Colon (tissue), 2 donors: ENCODE measurements around the gene RLN3.
A peak's percentile ranks its signal among the peaks of the same experiment; 100 is the strongest.
"Not testable (repeated sequence)": the region's sequence is repeated elsewhere in the genome, so short reads cannot be mapped to it uniquely, and the experiment has no call there.

ENCODE experiments used
- FAIRE-seq: peaks from 2 replicates; lab custom pipeline; 2012; peaks lifted over from hg19 to GRCh38; lab: Jason Lieb, UNC
- donor health status: control.
- donor health status: control.

The RLN3 gene

GRCh38 chr19:13995017-13995728 is 32.8 kb upstream of the RLN3 start:
- FAIRE-seq: no peak

- FAIRE-seq: no peak
Observed at GRCh38 chr19:13995878-13996765, 31.8 kb upstream of the RLN3 start.

DNA sequence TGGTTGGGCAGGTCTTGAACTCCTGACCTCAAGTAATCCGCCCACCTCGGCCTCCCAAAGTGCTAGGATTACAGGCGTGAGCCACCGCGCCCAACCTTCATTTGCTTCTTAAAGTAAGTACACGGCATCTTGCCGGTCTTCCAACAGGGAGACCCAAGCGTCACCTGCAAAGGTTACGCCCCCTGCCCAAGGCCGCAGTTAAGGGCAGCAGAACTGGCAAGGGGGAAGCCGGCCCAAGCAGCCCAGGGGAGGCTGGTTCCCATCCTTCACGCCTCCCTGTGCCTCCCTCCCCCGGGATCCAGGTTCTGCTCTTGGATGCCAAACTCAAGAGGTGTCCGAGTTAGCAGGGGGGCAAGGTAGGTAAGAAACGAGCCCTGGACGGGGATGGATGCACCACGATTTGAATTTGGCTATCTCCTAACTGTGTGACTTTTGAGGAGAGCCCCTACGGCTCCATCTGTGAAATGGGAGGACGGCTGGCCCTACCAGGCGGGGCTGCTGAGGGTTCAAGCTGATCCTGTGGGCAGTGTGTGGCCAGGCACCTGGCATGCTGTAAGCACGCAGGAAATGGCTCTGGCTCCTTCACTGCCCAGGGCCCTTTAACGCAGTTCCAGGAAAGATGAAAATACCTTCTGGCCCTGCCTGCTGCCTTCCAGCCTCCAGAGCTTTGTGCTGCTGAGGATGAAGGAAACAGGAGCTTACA is 30.9 kb upstream of the RLN3 start:
- no peak for FAIRE-seq

DNA sequence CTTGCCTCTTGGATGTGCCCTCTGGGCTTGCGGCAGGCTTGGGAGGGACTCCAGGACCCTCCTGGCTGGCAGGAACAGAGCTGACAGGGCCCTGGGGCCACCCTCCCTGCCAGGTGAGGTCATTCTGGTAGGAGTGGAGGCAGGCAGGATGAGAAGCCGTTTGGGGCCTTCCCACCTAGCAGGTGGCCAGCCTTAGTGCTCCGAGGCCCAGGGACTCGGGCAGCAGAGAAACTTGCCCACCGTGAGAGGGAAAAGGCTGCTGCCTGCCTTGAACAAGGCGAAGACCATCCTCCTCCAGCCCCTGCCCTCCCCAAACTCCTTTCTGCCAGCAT is 30.4 kb upstream of the RLN3 start:
- no peak for FAIRE-seq

DNA sequence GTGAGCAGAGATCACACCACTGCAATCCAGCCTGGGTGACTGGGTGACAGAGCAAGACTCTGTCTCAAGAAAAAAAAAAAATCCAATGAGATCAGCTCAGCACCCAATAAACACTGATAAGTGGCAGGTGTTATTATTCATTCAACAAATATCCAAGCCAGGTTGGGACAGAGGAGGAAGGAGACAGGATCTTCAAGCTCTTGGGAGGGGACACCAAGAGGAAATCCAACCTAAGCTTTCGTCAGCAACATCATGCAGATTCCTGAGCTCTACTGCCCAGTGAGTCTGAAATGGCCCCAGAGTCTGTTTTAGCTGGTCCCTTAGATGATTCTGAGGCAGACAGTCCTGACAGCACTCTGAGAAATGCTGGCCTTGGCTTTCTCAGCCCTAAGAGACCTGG is 29.5 kb upstream of the RLN3 start:
- FAIRE-seq: no peak

DNA sequence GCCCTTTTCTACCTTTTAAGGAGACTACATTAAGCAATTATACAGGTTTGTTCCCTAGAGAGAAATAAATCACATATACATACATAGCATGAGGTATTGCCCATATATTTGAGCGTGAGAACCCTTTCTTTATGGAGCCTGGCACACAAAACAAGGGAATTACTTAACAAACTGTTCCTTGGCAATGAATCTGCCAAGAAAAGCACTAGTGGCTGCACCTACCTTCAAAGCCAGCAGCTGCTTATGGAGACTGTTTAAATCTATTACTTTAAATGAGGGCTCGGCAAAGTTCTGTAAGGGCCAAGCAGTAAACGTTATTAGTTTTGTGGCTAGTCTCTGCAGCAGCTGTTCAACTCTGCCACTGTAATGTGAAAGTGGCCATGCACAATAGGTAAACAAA is 28.9 kb upstream of the RLN3 start:
- FAIRE-seq: no peak

DNA sequence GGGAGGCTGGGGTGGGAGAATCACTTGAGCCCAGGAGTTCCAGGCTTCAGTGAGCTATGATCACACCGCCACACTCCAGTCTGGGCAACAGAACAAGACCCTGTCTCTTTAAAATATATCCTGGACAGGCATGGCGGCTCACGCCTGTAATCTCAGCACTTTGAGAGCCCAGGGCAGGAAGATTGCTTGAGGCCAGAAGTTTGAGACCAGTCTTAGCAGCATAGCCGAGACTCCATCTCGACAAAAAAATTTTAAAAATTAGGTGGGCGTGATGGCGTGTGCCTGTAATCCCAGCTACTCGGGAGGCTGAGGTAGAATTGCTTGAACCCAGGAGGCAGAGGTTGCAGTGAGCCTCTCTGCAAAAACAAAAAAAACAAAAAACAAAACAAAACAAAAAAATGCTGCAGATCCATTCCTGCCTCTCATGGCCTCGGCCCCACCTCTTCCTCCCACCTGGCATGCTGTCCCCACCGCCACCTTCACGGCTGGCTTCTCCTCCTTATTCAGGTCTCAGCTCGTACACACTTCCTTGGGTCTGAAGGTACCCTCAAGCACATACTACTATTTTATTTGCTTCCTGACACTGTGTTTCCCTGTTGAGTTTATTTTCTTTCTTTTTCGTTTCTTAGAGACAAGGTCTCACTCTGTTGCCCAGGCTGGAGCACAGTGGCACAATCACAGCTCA is 27.1 kb upstream of the RLN3 start:
- FAIRE-seq: no peak

- no peak for FAIRE-seq
Observed at GRCh38 chr19:14002571-14003250, 25.2 kb upstream of the RLN3 start.

- no peak for FAIRE-seq
Observed at GRCh38 chr19:14003251-14004055, 24.5 kb upstream of the RLN3 start.

DNA sequence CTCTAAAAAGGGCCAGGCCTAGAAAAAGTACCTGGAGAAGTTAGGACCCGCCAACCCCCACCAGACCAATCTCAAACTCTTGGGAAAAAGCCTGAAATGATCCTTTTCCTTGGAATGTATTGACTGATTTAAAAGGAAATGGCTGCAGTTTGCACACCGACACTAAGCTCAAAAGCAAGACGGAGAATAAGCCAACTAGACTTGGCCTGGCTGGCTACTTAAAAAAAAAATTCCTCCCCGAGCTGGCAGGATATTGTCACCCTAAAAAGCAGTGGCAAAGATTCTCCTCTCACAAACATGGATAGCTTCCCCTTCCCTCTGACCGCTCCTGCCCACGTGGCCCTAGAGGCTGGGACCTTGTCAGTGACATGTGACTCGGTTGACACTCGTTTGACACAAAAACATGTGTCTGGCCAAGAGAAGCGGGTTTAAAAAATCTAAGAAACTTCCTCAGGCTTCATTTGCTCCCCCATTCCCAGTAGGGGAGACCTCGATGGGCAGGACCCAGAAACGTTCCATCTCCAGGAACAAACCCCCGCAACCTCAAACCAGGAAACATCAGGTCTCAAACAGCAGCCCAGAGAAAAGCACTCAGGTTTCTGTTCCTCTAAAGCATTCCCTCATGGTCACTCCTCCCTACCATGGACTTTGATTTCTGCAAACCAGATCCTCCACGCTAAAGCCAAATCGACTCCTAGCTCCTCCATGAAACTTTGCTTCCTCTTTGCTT is 23.2 kb upstream of the RLN3 start:
- no peak for FAIRE-seq

- no peak for FAIRE-seq
Observed at GRCh38 chr19:14005349-14006084, 22.4 kb upstream of the RLN3 start.

GRCh38 chr19:14006085-14006765 is 21.7 kb upstream of the RLN3 start, which contains the start of gene RFX1:
Gene RFX1, minus strand, starts transcription at chr19:14006320. Its CDS starts 12,477 bp downstream, at chr19:13993843.
- peak; percentile 80 for FAIRE-seq

DNA sequence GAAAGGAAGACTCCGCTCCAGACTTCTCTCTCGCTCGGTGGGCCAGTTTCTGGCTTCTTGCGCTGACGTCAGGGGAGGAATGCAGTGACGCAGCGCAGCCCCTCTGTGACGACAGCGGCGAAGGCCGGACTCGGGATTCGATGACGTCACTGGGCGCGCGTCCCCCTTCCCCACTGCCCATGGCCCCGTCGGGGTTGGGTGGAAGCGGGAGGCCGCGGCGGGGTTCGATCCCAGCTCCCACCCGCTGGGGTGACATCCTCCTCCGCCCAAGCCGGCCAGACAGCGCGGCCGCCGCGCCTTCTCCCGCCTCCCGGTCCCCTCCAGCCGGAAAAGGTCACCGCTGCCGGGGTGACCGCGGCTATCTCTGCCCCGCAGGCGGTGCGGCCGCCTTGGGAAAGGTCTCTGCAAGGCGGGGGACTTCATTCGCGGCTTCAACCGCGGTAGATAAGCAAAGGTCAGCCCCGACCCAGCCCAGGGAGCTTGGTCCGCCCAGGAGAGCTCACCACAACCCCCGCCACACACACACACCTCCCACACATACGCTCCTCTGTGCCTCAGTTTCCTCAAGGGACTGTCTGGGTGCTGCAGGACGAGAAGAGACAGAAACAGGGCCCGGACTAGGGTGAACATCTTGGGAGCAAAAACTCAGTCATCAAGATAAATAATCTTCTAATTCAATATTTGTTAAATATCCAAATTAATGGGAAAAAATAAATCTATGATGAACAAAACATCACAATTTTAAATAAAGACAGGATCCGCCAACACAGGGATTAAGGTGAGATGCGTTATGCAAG is 21.0 kb upstream of the RLN3 start:
- FAIRE-seq: no peak

DNA sequence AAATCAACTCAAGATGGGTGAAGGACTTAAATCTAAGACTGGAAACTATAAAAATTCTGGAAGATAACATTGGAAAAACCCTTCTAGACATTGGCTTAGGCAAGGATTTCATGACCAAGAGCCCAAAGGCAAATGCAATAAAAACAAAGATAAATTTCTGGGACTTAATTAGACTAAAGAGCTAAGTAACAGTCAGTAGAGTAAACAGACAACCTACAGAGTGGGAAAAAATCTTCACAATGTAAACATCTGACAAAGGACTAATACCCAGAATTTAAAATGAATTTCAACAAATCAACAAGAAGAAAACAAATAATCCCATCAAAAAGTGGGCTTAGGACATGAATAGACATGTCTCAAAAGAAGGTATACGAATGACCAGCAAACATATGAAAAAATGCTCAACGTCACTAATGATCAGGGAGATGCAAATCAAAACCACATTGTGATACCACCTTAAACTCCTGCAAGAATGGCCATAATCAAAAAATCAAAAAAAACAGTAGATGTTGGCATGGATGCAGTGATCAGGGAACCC is 15.5 kb upstream of the RLN3 start:
- FAIRE-seq: no peak

- no peak for FAIRE-seq
Observed at GRCh38 chr19:14015524-14016035, 12.4 kb upstream of the RLN3 start.

GRCh38 chr19:14019100-14019499 is 8.8 kb upstream of the RLN3 start:
- no peak for FAIRE-seq

- not testable (repeated sequence) for FAIRE-seq
Observed at GRCh38 chr19:14019739-14020138, 8.2 kb upstream of the RLN3 start.
